ENCODE measurements around the gene GALNT16.

GALNT16 gene

DNA sequence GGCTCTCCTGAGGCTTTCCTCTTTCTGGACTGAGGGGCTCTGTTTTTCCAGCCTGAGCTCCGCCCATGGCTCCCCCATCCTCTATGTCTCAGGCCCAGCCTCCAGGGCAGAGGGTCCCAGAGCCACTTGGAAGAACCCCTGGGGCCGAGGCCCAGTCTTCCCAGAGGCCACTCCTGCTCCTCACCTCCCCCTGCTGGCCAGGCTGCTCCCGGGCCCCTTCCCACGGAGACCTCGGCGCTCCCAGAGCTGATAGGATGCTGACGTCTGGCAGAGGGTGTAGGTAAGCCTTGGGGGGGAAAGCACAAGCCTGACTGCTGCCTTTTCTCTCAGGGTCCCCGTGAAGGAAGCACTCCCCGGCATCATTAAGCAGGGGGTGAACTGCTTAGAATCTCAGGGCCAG is 86.8 kb downstream of the GALNT16 start:
- no peak for DNase-seq

DNA sequence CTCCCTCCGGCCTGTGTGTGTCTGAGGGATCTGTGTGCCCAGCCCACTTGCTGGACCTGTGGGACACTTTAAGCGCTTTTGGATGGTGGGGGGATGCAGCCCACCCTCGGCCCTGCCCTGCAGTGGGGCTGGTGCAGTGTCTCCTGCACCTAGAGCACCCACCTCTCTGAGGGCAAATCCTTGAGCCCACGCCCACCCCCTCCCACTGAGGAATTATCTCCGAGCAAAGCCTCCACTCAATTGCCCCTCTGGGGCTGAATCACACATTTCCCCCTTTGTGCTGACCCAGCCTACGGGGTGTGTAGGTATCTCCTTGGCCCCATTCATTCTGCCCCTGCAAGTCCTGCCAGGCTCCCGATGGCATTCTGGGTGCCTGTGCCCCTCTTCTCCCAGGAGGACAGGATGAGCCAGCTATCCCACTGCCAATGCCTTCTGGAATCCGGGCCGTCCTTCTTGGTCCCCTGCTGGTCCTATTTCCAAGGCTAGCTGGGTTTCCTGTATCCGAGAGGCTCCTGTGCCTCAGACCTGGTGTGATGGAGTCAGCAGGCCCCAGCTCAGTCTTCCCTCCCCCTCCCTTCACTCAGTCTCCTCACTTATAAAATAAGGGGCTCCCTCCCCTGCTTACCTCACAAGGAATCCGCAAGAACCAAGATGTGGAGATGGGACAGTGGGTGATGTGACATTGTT is 89.3 kb downstream of the GALNT16 start:
- DNase-seq = no peak

DNA sequence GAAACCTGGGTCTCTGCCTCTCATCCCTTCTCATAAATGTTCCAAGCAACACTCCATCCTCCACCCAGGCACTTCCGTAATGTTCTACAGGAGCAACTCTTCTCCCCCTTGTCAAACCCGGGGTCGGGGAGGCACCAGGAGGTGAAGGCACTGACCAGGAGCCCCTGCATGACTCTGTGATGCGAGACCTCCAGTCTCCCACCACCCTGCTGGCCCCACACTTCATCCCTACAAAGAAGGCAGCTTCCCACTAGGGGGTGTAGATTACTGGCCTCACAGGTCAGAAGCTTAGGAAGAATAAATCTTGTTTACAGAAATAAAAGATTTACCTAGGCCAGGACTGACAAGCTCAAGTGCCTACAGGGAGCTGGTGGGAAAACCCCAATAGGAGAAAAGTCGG is 90.9 kb downstream of the GALNT16 start:
- no peak for DNase-seq

DNA sequence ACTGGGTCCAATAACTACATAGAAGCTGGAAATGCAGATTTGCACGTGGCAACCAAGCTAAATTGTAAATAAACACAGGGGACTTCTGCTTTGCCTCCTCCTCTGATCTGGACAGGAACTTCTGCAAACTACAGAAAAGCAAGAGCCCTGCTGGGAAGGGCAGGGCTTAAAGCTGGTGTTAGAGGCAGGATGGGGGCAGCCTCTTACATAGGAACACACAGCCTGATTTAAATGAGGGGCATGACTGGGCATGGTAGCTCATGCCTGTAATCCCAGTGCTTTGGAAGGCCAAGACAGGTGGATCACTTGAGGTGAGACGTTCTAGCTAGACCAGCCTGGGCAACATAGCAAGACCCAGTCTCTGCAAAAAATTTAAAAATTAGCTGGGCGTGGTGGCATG is 91.4 kb downstream of the GALNT16 start:
- no peak for DNase-seq

DNA sequence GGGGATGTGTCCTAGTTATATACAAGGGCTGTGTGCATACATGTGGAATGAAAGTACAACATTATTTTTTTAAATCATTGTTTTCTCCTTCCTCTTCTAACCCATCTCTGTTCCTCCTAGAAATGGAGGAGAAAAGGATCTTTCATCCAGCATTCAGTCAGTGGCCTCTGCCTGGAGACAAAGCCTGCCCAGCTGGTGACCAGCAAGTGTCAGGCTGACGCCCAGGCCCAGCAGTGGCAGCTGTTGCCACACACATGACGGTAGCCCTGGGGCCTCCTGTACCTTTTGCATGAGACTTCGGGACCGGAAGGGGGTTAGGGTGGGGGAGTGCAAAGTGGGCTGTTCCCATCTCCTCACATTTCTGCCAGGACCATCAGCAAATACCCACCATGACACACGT is 92.0 kb downstream of the GALNT16 start:
- DNase-seq = no peak

DNA sequence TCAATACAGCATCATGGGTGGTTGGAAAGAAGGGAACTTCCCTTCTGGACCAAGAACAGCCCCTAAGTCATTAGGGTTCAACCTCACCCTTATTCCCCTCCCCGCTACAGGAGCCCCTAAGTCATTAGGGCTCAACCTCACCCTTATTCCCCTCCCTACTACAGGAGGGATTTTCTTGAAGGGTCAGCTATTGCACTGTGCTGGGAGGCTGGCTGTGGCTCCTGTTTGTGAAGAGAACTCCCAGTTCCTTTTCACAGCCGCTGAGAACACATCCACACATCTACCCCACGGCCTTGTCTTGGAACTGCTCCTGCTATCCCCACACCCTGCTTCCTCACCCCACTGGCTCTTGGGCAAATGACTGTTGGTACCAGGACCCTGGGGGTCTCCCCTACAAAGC is 93.2 kb downstream of the GALNT16 start:
- no peak for DNase-seq

DNA sequence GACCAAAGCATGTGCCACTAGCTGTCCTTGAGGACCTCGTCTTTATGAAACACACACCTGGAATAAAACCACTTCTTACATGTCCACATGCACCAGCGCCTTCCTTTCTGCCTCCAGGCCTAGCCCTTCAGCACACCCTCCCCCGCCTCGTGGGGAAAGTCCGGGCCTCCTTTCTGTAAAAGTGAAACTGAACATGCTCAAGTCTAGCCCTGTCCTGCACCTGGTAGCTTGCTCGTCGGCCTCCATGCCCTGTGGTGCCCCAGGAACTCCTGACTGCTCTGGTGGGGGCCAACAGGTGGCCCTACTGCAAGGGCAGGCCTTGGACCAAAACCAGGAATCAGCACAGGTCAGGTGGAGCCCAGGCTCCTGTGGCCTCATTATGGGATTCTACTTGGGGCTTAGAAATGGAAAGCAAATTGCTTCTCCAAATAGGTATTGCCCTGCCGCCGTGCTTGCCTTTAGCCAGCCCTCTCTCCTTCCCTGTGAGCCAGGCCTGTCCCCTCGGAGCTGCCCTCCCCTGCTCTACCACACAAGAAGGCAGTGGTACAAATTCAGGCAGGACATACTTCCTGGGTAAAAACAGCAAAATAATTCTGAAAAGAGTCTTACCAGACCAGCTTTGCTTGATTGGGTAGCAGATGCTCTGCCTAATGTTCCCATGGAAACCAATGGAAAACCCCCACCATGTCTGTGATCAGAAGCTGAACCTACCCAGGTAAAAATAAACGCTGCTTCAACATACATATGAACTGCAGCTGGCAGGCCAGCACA is 94.6 kb downstream of the GALNT16 start:
- DNase-seq = peak; percentile 20

DNA sequence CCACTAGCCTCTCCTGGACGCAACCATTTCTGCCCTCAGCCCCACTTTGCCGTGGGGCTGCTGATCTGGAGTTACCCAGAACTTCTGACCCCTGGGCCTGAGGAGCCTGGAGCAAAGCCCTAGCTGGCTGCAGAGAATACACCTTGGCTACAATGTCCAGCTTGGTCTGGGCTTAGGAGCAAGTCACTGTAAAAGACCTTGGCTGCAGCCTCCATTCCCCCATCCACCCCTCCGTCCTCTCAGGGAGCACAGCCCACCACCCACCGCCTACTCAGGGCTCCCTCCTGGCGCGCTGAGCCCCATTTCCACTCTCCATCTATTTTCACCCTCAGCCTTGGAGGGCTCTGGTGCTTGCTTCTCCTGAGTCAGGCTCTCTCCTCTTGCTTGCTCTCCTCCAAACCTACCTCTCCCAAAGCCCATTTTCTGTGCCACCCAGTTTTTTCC is 95.2 kb downstream of the GALNT16 start:
- no peak for DNase-seq

DNA sequence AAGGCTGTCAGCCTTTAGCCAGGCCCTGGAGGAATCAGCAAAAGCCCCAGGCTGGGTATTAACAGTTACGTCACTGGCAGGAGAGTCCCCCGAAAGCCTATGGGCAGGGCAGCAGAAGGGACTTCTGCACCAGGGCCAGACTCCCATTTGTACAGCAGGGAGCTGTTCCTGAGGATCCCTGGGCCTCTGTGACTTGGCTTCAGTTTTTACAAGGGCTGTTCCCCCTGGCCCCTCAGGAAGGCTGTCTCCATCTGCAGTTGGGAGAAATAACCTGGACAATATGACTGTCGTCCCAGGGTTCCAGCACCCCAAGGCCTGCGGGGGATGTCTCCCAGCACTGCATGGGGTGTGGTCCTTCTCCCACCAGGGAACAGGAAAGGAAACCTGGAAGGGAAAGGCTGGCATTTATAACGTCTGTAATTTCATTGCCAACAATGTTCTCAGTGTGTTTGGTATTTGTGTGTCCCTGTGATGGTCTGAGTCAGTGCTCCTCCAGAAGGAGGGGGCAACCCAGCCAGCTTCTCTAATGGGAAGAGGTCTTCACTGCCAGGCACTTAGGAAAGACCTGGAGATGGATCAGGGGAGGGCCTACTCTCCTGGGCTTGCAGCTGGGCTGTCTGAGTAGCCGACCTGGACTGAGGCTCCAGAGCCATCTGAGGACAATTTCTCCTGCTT is 95.8 kb downstream of the GALNT16 start:
- no peak for DNase-seq

DNA sequence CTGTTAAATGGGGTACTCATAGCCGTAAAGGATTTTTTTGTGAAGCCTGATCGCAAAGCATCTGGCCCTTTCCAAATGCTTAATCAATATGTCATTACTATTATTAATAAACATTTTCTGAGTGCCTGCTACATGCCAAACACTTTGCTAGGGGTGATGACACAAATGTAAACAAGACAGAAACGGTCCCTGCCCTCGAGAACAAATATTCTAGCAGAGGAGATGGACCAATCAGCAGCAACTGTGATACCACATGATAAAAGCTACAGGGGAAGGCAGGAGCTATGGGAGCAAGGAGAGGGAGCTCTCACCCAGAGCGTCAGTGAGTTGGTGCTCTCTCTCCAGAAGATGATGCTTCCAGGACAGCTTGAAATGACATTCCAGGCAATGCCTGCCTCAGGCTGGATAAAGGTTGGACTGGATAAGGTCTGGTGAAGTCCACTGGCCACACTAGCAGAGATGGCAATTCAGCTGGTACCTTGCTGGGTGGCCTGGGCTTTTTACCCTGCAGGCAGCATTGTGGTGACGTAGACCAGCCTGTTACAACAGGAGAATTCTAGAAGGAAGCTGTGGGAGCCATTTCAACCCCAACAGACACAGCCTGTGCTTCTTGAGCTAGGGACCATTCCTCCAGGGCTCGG is 97.1 kb downstream of the GALNT16 start:
- DNase-seq = no peak

DNA sequence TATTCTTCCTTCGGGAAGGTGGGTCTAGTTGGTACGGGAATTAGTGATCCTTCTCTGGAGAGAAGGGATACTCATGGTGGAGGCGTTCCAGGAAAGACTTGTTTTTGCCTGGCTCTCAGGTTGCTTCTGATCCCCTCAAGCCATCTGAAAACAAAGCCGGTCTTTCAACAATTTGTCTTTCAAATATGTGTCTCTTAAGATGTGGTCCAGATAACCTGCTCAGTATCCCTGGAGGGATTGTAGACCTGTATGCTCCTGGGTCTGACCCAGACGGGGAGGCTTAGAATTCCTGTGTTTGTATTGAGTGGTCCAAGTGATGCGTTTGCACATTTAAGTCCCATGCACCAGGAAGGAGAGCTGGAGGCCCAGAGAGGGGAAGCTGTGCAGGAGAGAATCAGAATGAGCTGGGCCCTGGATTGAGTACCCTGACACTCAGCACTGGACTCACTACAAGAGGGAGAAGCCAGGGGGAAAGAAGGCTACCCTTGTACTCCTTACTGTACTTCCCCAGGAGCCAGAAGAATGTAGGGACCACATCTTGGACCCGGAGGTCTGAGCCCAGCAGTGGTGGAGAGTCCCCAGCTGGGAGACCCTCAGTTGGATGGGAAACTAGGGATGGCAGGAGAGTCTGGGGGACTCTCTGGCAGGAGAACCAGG is 97.7 kb downstream of the GALNT16 start:
- no peak for DNase-seq

DNA sequence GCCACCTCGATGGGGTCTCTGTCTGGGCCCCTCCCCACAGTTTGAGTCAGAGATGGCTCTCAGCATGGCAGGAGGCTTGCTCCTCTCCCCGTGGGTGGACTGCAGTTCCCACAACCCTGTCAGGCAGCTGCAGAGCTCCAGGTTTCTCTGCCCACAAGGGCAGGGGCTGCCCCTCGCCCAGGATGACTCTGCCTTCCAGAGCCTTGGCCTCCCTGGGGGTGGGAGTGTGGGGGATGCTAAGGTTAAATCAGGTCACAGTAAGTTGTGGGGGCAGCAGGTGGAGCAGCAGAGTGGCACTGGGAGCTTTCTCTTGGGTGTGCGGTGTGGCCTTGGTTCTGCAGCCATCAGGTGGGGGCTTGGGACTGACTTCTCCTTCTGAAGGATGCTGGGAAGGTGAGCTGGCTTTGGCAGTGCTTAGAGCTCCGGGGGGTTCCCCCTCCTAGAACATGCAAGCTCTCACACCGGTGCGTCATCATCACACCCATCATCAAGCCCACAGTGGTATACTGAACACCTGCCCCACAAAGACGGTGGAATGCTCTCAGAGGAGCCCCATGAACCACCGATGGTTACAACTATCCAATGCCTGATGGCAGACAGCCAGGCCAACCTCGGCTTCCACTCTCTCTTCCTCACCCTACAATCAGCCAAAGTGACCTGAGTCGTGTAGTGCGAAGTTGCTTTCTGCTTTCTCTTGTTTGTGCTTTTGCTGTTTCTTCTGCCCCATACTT is 98.4 kb downstream of the GALNT16 start:
- no peak for DNase-seq

DNA sequence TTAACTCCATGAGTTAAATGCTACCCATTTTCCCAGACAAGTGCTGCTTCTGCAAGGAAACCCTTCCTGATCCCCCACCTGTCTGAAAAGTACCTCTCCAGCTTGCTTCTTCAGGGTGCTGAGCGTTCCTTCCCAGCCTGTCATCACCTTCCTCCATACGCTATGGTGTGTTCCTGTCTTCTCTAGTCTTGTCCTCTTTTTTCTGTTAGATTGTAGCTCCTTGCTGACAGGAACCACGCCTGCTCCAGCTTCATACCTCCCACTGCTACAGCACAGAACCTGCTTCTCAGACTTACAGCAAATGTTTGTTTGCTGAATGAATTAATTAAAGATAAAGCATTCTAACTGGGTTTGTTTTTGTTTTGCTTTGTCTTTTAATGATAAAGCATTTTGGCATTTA is 99.0 kb downstream of the GALNT16 start:
- DNase-seq = no peak

DNA sequence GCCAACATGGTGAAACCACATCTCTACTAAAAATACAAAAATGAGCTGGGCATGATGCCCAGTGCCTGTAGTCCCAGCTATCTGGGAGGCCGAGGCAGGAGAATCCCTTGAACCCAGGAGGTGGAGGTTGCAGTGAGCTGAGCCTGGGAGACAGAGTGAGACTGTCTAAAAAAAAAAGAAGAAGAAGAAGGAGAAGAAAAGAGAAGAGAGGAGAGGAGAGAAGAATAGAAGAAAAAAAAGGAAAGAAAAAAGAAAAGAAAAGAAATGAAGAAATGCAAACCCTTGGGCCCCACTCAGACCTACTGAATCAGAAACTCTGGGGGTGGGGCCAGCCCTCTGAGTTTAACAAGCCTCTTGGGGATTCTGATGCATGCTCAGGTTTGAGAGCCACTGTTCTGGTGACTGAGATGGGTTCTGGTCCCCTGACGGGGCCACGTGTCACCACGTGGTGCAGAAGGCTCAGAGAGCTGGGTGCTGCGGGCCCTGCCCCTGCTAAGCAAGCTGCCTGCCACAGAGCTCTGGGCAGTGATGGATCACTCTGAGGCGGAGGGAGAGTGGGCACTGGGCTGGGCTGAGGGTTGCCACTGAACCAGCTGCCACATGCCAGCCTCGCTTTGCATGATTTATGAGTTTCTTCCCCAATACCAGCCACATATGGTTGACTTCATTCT is 100.6 kb downstream of the GALNT16 start:
- peak; percentile 57 for DNase-seq

DNA sequence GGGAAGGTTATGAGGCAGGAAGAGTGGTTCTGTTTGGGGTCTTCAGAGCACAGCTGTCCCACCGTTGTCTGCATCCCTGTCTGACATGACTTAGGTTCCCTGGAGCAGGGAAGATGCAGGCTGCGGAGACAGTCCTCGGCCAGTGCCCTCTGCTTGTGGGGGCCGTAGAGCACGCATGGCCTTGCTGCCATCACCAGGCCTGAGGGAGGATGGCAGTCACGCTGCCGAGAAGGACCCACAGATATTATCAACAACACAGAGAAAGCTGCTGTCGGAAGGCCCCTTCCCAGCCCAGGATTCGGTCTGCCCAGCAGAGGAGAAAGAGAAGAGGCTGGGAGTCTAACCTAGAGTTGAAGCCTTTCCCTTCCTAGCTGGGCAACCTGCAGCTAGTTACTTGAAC is 103.1 kb downstream of the GALNT16 start:
- no peak for DNase-seq

DNA sequence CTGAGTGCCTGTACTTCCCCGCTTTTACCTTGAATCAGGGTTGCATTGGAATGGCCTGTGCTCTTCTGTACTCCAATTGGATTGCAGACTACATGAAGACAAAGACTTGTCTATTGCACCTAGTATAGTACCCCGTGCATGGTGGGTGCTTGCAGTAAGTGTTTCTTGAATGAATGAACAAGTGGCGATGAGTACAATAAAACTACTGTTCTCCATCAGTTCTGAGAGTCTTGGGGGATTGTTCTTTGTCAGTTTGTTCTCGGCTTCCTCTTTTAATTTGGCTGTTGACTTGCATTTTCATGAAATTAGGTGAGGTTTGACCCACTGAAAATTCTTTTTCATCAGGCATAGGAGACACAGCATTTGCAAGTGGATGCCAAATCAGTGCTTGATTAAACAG is 104.0 kb downstream of the GALNT16 start:
- no peak for DNase-seq

DNA sequence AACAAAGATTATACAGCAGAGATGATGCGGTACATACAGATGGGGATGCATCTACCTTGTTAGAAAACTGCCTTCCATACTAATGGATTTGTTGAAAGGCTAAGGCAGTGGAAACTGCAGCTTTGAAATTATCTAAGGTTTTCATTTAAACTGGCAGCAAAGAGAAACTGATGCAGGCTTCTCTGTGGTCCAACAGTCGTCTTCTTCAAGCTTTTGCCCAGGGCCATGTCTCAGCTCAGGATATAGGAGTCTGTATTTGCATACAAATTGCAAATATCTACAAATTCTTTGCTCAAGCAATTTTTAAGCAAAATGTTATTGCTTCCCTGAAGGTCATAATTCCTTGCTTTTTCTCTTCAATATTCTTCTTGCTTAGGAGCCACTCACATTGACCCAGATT is 104.4 kb downstream of the GALNT16 start:
- no peak for DNase-seq

DNA sequence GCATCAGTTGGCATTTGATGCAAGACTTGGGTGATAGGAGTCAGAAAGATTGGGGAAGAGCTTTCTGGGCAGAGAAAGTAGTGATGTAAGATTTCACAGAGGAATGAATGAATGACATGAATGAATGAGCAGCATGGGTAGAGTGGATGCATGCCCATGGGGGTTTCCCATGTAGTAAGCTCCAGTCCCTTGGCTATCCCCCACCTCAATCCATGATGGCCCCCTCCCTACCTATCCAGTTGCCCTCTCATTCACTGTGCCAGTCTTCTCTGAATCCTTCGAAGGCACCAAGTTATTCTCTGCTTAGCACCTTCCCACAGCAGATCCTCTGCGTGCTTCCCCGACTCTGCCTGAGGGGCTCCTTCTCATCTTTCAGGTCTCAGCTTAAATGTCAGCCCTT is 106.1 kb downstream of the GALNT16 start:
- DNase-seq = no peak

DNA sequence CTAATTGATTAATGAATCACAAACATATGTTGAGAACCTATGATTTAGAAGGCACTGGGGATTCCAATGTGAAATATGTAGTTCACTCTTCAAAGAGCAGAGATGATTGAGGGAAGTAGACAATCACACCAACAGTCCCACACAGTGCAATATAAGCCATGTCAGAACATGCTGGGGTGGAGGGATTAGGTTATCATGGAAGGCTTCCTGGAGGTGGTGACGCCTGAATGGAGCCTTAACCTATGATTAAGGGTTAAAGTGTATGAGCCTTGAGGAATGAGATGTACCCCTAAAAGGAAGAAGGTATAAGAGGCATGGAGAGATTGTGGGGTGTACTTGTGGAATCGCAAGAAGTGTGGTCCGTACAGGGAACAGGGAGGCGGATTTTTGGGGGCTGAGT is 106.8 kb downstream of the GALNT16 start:
- no peak for DNase-seq

DNA sequence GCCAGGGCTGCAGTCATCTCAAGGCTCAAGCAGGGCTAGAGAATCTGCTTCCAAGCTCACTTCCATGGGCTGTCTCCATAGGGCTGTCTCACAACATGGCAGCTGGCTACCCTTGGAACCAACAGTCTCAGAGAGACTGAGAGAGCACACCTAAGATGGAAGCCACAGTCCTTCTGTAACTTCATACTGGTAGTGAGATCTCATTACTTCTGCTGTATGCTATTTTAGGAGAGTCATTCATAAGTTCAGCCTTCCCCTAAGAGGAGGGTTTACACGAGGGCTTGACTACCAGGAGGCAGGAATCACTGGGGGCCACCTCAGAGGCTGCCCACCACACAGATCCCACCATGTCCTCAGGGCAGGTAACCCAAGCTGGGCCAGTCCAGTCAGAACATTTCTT is 108.4 kb downstream of the GALNT16 start:
- DNase-seq = no peak

DNA sequence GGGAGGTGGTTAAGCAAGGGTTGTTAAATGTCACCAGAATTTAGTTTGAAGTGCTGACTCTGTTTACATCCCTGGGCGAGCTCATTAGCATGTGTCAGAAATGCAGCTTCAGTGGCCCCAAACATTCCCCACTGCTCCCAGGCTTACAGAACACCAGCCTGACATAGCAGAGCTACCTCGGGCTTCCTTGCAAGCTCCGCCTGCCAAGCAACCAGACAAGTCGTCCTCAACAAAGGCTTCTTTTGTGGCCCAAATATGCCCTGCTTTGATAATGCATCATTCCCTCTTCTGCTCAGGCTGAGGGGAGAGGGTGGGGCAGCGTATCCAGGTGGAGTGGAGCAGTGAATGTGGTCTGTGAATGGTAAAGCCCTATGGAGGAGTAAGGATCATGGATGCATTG is 110.1 kb downstream of the GALNT16 start:
- no peak for DNase-seq

DNA sequence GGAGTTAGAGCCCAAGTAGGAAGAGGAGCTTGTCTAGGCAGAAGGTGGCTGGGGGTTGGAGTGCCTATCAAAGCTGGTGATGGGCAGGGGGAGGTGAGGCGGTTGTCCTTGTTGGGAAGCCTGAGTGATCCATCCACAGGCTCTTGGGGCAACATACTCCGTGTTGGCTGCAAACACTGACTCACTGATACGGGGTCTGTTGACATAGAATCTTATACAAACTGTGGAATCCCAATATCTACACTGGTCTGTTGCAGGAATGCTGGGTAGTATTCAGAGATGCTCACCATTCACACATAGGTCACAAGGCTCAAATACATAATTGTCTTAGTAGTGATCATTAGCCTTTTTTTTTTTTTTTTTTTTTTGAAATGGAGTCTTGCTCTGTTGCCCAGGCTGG is 112.2 kb downstream of the GALNT16 start:
- no peak for DNase-seq
